Measurements from ENCODE around the gene PHYHIPL.

GRCh38 chr10:59234816-59235429 is 58.5 kb downstream of the PHYHIPL start:
- TF ChIP-seq MAX (IDR thresholded peaks at IDR 0.05) (no peak), TAF1 (IDR thresholded peaks at IDR 0.05; ENCODE audit: low read depth) (no peak), CEBPB (IDR thresholded peaks at IDR 0.05) (no peak), ZBTB7A (IDR thresholded peaks at IDR 0.05; ENCODE audit: low read depth) (no peak), EGR1 (IDR thresholded peaks at IDR 0.05) (no peak), USF1 (IDR thresholded peaks at IDR 0.05) (no peak), EP300 (IDR thresholded peaks at IDR 0.05; ENCODE audit: borderline replicate concordance) (no peak), REST (IDR thresholded peaks at IDR 0.05; ENCODE audit: low read depth) (no peak), RAD21 (IDR thresholded peaks at IDR 0.05; ENCODE audit: low read depth) (peak; percentile 58), TEAD4 (IDR thresholded peaks at IDR 0.05) (no peak), NFIC (IDR thresholded peaks at IDR 0.05) (no peak), YY1 (IDR thresholded peaks at IDR 0.05; ENCODE audit: low read depth) (peak; percentile 80), CREB1 (IDR thresholded peaks at IDR 0.05; ENCODE audit: low read depth) (no peak), TCF12 (IDR thresholded peaks at IDR 0.05; ENCODE audit: low read depth) (no peak)
